Immature natural killer cell (primary cell): ENCODE data around the gene SMARCA1. TPM values are rescaled to one million over a fixed set of nuclear protein-coding genes. Genes with fewer than 3 reads are reported as not detected.
A peak's percentile ranks its signal among the peaks of the same experiment; 100 is the strongest.

ENCODE experiments used
- DNase-seq, 3 donors: peaks; one replicate each; pipeline ENCODE4 v3.0.0; 2022; ENCODE audit warnings: mixed read lengths in 1 of 3
- H3K27ac Mint-ChIP-seq, 6 donors: one replicate each; pipeline ENCODE4 v1.8.0; 2020; ENCODE audit warnings: mixed read lengths in 6 of 6, mild to moderate bottlenecking in 5 of 6, inconsistent platforms in 4 of 6, moderate library complexity in 3 of 6
- H3K27me3 Mint-ChIP-seq, 3 donors: one replicate each; pipeline ENCODE4 v1.8.0; 2020 to 2021; ENCODE audit warnings: low read depth in 3 of 3, mild to moderate bottlenecking in 3 of 3, mixed read lengths in 3 of 3, moderate library complexity in 3 of 3, inconsistent platforms in 1 of 3
- H3K36me3 Mint-ChIP-seq, 3 donors: one replicate each; pipeline ENCODE4 v1.8.0; 2020; ENCODE audit warnings: mixed read lengths in 3 of 3, inconsistent platforms in 2 of 3, mild to moderate bottlenecking in 2 of 3
- H3K4me1 Mint-ChIP-seq, 2 donors: one replicate each; pipeline ENCODE4 v1.8.0; 2020; ENCODE audit warnings: inconsistent platforms in 2 of 2, mild to moderate bottlenecking in 2 of 2, mixed read lengths in 2 of 2, moderate library complexity in 1 of 2
- H3K4me3 Mint-ChIP-seq, 5 donors: one replicate each; pipeline ENCODE4 v1.8.0; 2020; ENCODE audit warnings: mild to moderate bottlenecking in 5 of 5, mixed read lengths in 5 of 5, inconsistent platforms in 3 of 5, moderate library complexity in 3 of 5
- H3K9me3 Mint-ChIP-seq, 6 donors: one replicate each; pipeline ENCODE4 v1.8.0; 2020; ENCODE audit warnings: mild to moderate bottlenecking in 6 of 6, mixed read lengths in 6 of 6, inconsistent platforms in 4 of 6, moderate library complexity in 3 of 6
- polyA plus RNA-seq, 3 donors: library from polyadenylated mRNA; unstranded; fragments of 300-500 nt; fragmentation: Illumina TruSeq; gene quantifications; one replicate each; pipeline ENCODE4 v1.2.3, GENCODE V29; 2021

Gene SMARCA1
- polyA plus RNA-seq, 3 donors from 2014 or later: 0.28 to 0.89 TPM; not detected in 1

DNA sequence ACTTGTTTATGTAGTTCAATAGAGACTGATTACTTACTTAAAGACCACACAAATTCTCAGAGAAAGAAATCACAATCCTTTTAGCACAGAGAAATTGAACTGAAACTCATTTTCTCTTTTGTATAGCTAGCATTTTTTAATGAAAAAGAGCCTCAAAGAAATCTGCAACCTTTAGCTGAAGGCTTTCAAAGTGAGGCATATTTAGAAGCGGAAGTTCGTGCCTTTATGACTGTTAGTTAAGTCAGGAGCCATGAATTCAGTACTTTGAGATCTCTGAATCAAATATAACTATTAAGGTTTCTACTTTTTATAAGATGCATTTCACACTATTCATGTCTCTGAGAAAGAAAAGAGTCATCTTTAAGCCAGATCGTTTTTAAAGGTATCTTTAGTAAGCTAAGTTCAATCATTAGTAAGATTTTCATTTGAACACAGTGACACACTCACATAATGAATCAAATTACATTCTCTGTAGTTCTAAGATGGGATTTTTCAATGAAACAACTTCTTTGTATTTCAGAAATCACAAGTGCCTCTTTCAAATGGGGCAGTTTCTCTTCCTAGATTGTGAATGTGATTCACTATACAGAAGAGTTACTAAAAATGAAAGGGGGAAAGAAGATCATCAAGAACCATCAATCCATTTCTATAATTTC, 61.4 kb downstream of the SMARCA1 start:
- Mint-ChIP-seq H3K9me3 (no peaks in the 10 kb centered on the region), H3K27me3 (peaks cover 0 to 9% (median 2%) of the 10 kb centered on the region in 3 donors), H3K4me1 (no peaks in the 10 kb centered on the region), H3K4me3 (no peak overlapping the region), H3K36me3 (no peaks in the 10 kb centered on the region), H3K27ac (no peak overlapping the region)
- no peak for DNase-seq

GRCh38 chrX:129452523-129452922, 70.8 kb downstream of the SMARCA1 start:
- Mint-ChIP-seq H3K27me3 (peaks cover 2 to 7% (median 4%) of the 10 kb centered on the region in 3 donors), H3K9me3 (no peaks in the 10 kb centered on the region), H3K36me3 (no peaks in the 10 kb centered on the region), H3K4me1 (peaks cover 10 to 12% of the 10 kb centered on the region in 2 donors), H3K27ac (no peak overlapping the region), H3K4me3 (no peak overlapping the region)
- DNase-seq: no peak

DNA sequence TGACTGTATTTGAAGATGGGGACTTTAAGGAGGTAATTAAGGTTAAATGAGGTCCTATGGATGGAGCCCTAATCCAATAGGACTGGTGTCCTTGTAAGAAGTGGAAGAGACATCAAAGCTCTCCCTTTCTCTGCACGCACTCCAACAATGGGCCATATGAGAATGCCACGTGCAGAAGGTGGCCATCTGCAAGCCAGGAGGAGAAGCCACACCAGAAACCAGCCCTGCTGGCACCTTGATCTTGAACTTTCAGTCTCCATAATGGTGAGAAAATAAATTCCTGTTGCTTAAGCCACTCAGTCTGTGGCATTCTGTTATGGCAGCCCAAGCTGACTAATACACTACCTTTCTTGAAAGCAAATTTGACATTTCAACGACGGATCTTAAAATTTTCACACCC, 73.2 kb downstream of the SMARCA1 start:
- DNase-seq: no peak
- Mint-ChIP-seq H3K4me3 (no peak overlapping the region), H3K4me1 (peaks cover 10 to 12% of the 10 kb centered on the region in 2 donors), H3K36me3 (no peaks in the 10 kb centered on the region), H3K9me3 (no peaks in the 10 kb centered on the region), H3K27me3 (peaks cover 2 to 7% (median 7%) of the 10 kb centered on the region in 3 donors), H3K27ac (no peak overlapping the region)

- Mint-ChIP-seq H3K9me3 (no peaks in the 10 kb centered on the region), H3K27me3 (peaks cover 2 to 7% (median 2%) of the 10 kb centered on the region in 3 donors), H3K4me1 (peaks cover 10 to 12% of the 10 kb centered on the region in 2 donors), H3K27ac (no peak overlapping the region), H3K4me3 (no peak overlapping the region), H3K36me3 (no peaks in the 10 kb centered on the region)
- DNase-seq: peak in 2 of 3 donors; percentile 0 to 1
Measured at GRCh38 chrX:129449148-129449547, 74.1 kb downstream of the SMARCA1 start.

DNA sequence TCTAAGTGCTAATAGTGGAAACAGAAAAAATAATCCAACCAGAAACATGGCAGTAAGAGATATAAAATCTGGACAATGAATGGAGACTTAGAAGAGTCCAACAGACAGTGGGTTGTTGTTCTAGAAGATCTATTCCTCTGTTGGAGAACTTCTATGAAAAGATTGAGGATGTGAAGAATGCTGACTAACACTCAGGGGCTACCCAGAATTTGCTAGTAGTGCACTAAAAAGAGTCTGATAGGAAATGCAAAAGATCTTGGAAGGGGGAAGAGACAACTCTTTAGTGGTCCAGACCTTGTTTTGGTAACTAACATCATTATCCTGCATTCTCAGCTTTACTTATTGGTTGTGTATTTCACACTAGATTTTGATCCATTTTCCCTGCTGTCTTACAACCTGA, 77.9 kb downstream of the SMARCA1 start:
- Mint-ChIP-seq H3K9me3 (no peaks in the 10 kb centered on the region), H3K4me1 (peaks cover 10 to 12% of the 10 kb centered on the region in 2 donors), H3K27me3 (peaks cover 0 to 3% (median 0%) of the 10 kb centered on the region in 3 donors), H3K4me3 (no peak overlapping the region), H3K36me3 (no peaks in the 10 kb centered on the region), H3K27ac (no peak overlapping the region)
- DNase-seq: no peak

- no peak overlapping the region for H3K27ac Mint-ChIP-seq
- no peaks in the 10 kb centered on the region for H3K9me3 Mint-ChIP-seq
- H3K4me1 Mint-ChIP-seq: no peaks in the 10 kb centered on the region
- H3K27me3 Mint-ChIP-seq: peaks cover 0 to 6% (median 2%) of the 10 kb centered on the region in 3 donors
- no peak overlapping the region for H3K4me3 Mint-ChIP-seq
- DNase-seq: no peak
- no peaks in the 10 kb centered on the region for H3K36me3 Mint-ChIP-seq
Measured at GRCh38 chrX:129433945-129434344, 89.3 kb downstream of the SMARCA1 start.

- H3K4me3 Mint-ChIP-seq: no peak overlapping the region
- H3K4me1 Mint-ChIP-seq: no peaks in the 10 kb centered on the region
- H3K36me3 Mint-ChIP-seq: no peaks in the 10 kb centered on the region
- no peak overlapping the region for H3K27ac Mint-ChIP-seq
- no peaks in the 10 kb centered on the region for H3K9me3 Mint-ChIP-seq
- peaks cover 0 to 6% (median 2%) of the 10 kb centered on the region in 3 donors for H3K27me3 Mint-ChIP-seq
- no peak for DNase-seq
Measured at GRCh38 chrX:129433461-129433860, 89.8 kb downstream of the SMARCA1 start.

DNA sequence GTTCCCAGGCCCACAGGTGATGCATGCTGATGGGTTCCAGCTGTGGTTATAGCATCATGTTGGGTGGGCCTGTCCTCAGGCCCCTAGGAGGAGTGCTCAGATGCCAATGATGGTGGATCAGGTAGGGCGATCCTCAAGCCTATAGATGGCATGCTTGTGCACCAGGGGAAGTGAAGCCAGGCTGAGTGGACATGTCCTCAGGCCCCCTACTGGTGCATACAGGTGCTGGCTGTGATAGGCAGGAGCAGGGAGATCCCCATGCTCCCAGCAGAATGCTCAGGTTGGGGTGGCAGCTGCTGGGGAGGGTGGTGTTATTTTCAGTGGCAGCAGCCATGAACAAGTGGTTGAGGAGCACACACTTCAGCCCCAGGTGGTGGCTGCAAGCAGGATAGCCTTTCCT, 96.0 kb downstream of the SMARCA1 start:
- H3K9me3 Mint-ChIP-seq: peaks cover 0 to 4% (median under 1%) of the 10 kb centered on the region in 6 donors
- DNase-seq: no peak
- no peak overlapping the region for H3K27ac Mint-ChIP-seq
- H3K4me1 Mint-ChIP-seq: peaks cover 0 to 2% of the 10 kb centered on the region in 2 donors
- H3K27me3 Mint-ChIP-seq: peaks cover 0 to 10% (median 6%) of the 10 kb centered on the region in 3 donors
- no peak overlapping the region for H3K4me3 Mint-ChIP-seq
- H3K36me3 Mint-ChIP-seq: no peaks in the 10 kb centered on the region

GRCh38 chrX:129423191-129423590, 100.1 kb downstream of the SMARCA1 start:
- H3K36me3 Mint-ChIP-seq: no peaks in the 10 kb centered on the region
- DNase-seq: no peak
- peaks cover 0 to 6% (median under 1%) of the 10 kb centered on the region in 6 donors for H3K9me3 Mint-ChIP-seq
- no peak overlapping the region for H3K27ac Mint-ChIP-seq
- peaks cover 0 to 2% of the 10 kb centered on the region in 2 donors for H3K4me1 Mint-ChIP-seq
- no peak overlapping the region for H3K4me3 Mint-ChIP-seq
- peaks cover 0 to 13% (median 6%) of the 10 kb centered on the region in 3 donors for H3K27me3 Mint-ChIP-seq

DNA sequence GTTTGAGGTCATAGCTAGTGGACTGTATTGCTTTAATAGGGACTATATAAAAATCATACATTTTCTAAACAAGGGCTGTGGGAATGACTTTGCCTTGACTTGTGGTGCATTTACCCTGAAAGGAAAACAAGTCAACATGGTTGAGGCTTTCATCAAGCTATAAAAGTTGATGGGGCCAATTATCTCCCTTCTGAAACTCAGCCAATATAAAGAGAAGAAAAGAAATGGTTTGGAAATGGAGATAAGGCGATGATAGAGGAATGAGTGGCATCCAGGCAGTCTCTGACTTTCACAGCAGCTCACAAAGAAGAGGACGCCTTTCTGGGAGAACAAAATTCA, 118.7 kb downstream of the SMARCA1 start:
- H3K27me3 Mint-ChIP-seq: peaks cover 0 to 3% (median 0%) of the 10 kb centered on the region in 3 donors

DNA sequence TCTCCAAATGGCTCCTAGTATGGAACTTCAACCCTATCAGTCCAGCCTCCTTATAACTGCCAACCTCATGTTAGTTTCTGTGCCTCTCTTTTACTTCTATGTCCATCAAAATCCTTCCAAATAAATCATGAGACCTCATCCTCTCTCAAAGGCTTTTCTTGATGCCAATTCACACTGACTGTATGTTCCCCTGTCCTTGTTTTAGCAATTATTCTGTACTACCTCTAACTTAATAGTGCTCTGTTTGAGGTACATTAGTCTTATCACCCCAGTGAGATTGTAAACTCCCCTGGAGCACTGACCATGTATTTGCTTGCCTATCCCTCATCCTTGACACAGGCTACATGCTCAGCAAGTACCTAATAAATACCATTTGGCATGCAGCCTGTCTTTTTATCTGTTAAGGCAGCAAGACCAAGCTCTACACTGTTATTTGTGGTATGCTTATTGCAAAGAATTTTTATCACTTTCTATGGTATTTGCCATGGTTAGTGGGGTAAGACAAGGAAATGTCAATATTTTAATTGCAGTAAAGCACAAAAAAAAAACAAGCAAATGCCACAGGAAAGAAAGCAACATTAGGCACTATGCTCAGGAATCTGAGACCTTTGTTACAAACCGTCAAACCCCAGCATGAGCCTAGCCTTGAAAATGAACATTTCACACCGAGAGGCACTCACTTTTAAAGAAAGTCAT, 119.2 kb downstream of the SMARCA1 start:
- no peaks in the 10 kb centered on the region for H3K4me1 Mint-ChIP-seq
- peaks cover 0 to 3% (median 0%) of the 10 kb centered on the region in 6 donors for H3K9me3 Mint-ChIP-seq

More for the DNA sequence above, 118.7 kb downstream of the SMARCA1 start:
- Mint-ChIP-seq H3K27ac (no peak overlapping the region), H3K9me3 (peaks cover 0 to 3% (median 0%) of the 10 kb centered on the region in 6 donors), H3K4me3 (no peak overlapping the region), H3K4me1 (no peaks in the 10 kb centered on the region), H3K36me3 (no peaks in the 10 kb centered on the region)
- DNase-seq: no peak

More for the DNA sequence above, 119.2 kb downstream of the SMARCA1 start:
- Mint-ChIP-seq H3K36me3 (no peaks in the 10 kb centered on the region), H3K27ac (no peak overlapping the region), H3K4me3 (no peak overlapping the region), H3K27me3 (peaks cover 0 to 3% (median 0%) of the 10 kb centered on the region in 3 donors)
- no peak for DNase-seq

Other genes with a start within 250 kb of the SMARCA1 start
- gene OCRL, start 16.8 kb upstream of the SMARCA1 start, polyA plus RNA-seq: under 1 TPM in 1 of 3 donors, not detected in 2; 0.31 TPM
- not detected for gene APLN, start 131.5 kb upstream of the SMARCA1 start, polyA plus RNA-seq
- 1 to 10 TPM in 2 of 3 donors, under 1 TPM in 1; 0.60 to 2.9 (median 2.7) TPM for gene XPNPEP2, start 215.5 kb upstream of the SMARCA1 start, polyA plus RNA-seq